Ishikawa (cell line): Measurements from ENCODE around the gene TCHHL1.
A peak's percentile ranks its signal among the peaks of the same experiment; 100 is the strongest.

ENCODE experiments used
- CEBPB ChIP-seq: IDR thresholded peaks from 2 replicates; pipeline ENCODE4 v1.6.1; 2012
- CREB1 ChIP-seq: IDR thresholded peaks from 2 replicates; pipeline ENCODE4 v1.6.1; 2012; ENCODE audit warnings: low read depth
- EGR1 ChIP-seq: IDR thresholded peaks from 2 replicates; pipeline ENCODE4 v1.6.1; 2012
- EP300 ChIP-seq: IDR thresholded peaks from 2 replicates; pipeline ENCODE4 v1.6.1; 2012; ENCODE audit warnings: borderline replicate concordance
- FOXM1 ChIP-seq: IDR thresholded peaks from 2 replicates; pipeline ENCODE4 v1.6.1; 2012; ENCODE audit warnings: low read depth, borderline replicate concordance
- MAX ChIP-seq: IDR thresholded peaks from 2 replicates; pipeline ENCODE4 v1.6.1; 2012
- NFIC ChIP-seq: IDR thresholded peaks from 2 replicates; pipeline ENCODE4 v1.6.1; 2012
- RAD21 ChIP-seq: IDR thresholded peaks from 2 replicates; pipeline ENCODE4 v1.6.1; 2012; ENCODE audit warnings: low read depth
- REST ChIP-seq: IDR thresholded peaks from 2 replicates; pipeline ENCODE4 v1.6.1; 2012; ENCODE audit warnings: low read depth, mild to moderate bottlenecking
- TAF1 ChIP-seq: IDR thresholded peaks from 2 replicates; pipeline ENCODE4 v1.6.1; 2012; ENCODE audit warnings: low read depth, mild to moderate bottlenecking
- TCF12 ChIP-seq: IDR thresholded peaks from 2 replicates; pipeline ENCODE4 v1.6.1; 2012; ENCODE audit warnings: low read depth
- TEAD4 ChIP-seq: IDR thresholded peaks from 2 replicates; pipeline ENCODE4 v1.6.1; 2012
- USF1 ChIP-seq: IDR thresholded peaks from 2 replicates; pipeline ENCODE4 v1.6.1; 2012
- YY1 ChIP-seq: IDR thresholded peaks from 2 replicates; pipeline ENCODE4 v1.6.1; 2012; ENCODE audit warnings: low read depth
- ZBTB7A ChIP-seq: IDR thresholded peaks from 2 replicates; pipeline ENCODE4 v1.6.1; 2012; ENCODE audit warnings: low read depth

Gene TCHHL1

GRCh38 chr1:152048416-152049009 is 40.4 kb downstream of the TCHHL1 start:
- TF ChIP-seq YY1 = no peak
- TF ChIP-seq TEAD4 = 0 out of 2 replicates have a peak, but pooled peaks have one; percentile 19
- TF ChIP-seq USF1 = 0 out of 2 replicates have a peak, but pooled peaks have one; percentile 20
- TF ChIP-seq EGR1 = 0 out of 2 replicates have a peak, but pooled peaks have one; percentile 25
- TF ChIP-seq EP300 = no peak

- TF ChIP-seq CREB1 (peak; percentile 14; the same call in 1 of the 2 replicates), NFIC (peak; percentile 95), EP300 (peak; percentile 44), EGR1 (peak; percentile 55; the same call in 1 of the 2 replicates), TAF1 (peak; percentile 37; the same call in 1 of the 2 replicates), RAD21 (no peak; the same call in 1 of the 2 replicates), CEBPB (peak; percentile 51; the same call in 1 of the 2 replicates), ZBTB7A (0 out of 2 replicates have a peak, but pooled peaks have one; percentile 44), MAX (peak; percentile 54; the same call in 1 of the 2 replicates), TEAD4 (peak; percentile 59), REST (no peak), YY1 (no peak), USF1 (peak; percentile 6), TCF12 (peak; percentile 77), FOXM1 (peak; percentile 45; the same call in 1 of the 2 replicates)
These were observed 41.0 kb downstream of the TCHHL1 start for GRCh38 chr1:152047730-152048415.

GRCh38 chr1:152047413-152047729 is 41.5 kb downstream of the TCHHL1 start:
- TF ChIP-seq TCF12 (no peak), FOXM1 (no peak), EGR1 (no peak), CEBPB (no peak), REST (no peak), TAF1 (no peak), TEAD4 (no peak), RAD21 (no peak), MAX (no peak), USF1 (no peak), CREB1 (no peak), ZBTB7A (no peak; the same call in 1 of the 2 replicates), YY1 (no peak), NFIC (no peak), EP300 (no peak)

GRCh38 chr1:152044386-152044785 is 44.5 kb downstream of the TCHHL1 start:
- no peak for TF ChIP-seq REST
- no peak for TF ChIP-seq CREB1
- no peak for TF ChIP-seq TAF1
- no peak for TF ChIP-seq CEBPB
- TF ChIP-seq YY1 = no peak
- TF ChIP-seq TCF12 = no peak
- TF ChIP-seq RAD21 = no peak
- TF ChIP-seq EGR1 = no peak
- no peak for TF ChIP-seq NFIC
- no peak for TF ChIP-seq USF1
- TF ChIP-seq ZBTB7A = no peak
- TF ChIP-seq MAX = no peak
- TF ChIP-seq FOXM1 = no peak
- no peak for TF ChIP-seq EP300
- TF ChIP-seq TEAD4 = no peak
